CD4-positive, alpha-beta T cell treated with Interferon alpha-2 for 1 hour (primary cell): ENCODE measurements around the gene GNB1L.

ENCODE experiments used
- DNase-seq, 2 donors: peaks; one replicate each; pipeline ENCODE4 v3.0.0-alpha.2; 2020 to 2022

GNB1L gene

GRCh38 chr22:19821523-19822300 lies 33.0 kb downstream of the GNB1L start:
- DNase-seq: no peak

- DNase-seq: no peak
Observed at GRCh38 chr22:19820880-19821522, 33.7 kb downstream of the GNB1L start.

- DNase-seq: no peak
Observed at GRCh38 chr22:19819911-19820879, 34.5 kb downstream of the GNB1L start.

GRCh38 chr22:19819208-19819910 lies 35.3 kb downstream of the GNB1L start:
- no peak for DNase-seq

GRCh38 chr22:19818324-19819207 lies 36.1 kb downstream of the GNB1L start:
- no peak for DNase-seq

GRCh38 chr22:19816372-19817119 lies 38.1 kb downstream of the GNB1L start:
- no peak for DNase-seq

- no peak for DNase-seq
Observed at GRCh38 chr22:19815823-19816290, 38.8 kb downstream of the GNB1L start.

GRCh38 chr22:19815093-19815822 lies 39.4 kb downstream of the GNB1L start:
- DNase-seq: no peak

- DNase-seq: no peak
Observed at GRCh38 chr22:19814428-19814827, 40.2 kb downstream of the GNB1L start.

GRCh38 chr22:19812910-19813309 lies 41.8 kb downstream of the GNB1L start:
- DNase-seq: no peak

GRCh38 chr22:19811811-19812771 lies 42.6 kb downstream of the GNB1L start:
- DNase-seq: no peak

- no peak for DNase-seq
Observed at GRCh38 chr22:19811211-19811621, 43.5 kb downstream of the GNB1L start.

GRCh38 chr22:19810381-19811201 lies 44.1 kb downstream of the GNB1L start:
- DNase-seq: no peak

GRCh38 chr22:19809741-19810140 lies 44.9 kb downstream of the GNB1L start:
- no peak for DNase-seq

- DNase-seq: no peak
Observed at GRCh38 chr22:19808873-19809478, 45.7 kb downstream of the GNB1L start.

- DNase-seq: no peak
Observed at GRCh38 chr22:19807914-19808872, 46.5 kb downstream of the GNB1L start.
